DOHH2 (cell line): ENCODE measurements around the gene ZNF8.

Experiments used
- H3F3A ChIP-seq: fragments of 200-600 bp; sonication (generic), shearing (Covaris generic); 2 replicates; pipeline ENCODE4 v1.6.0; 2016; ENCODE audit warnings: antibody characterized with exemption, mild to moderate bottlenecking; ENCODE audit not compliant: control insufficient read depth, insufficient read depth
- H3K27ac ChIP-seq: fragments of 200-600 bp; sonication (generic); 2 replicates; pipeline ENCODE4 v1.5.1; 2014; ENCODE audit warnings: low read depth, mild to moderate bottlenecking, low read length, moderate library complexity
- H3K27me3 ChIP-seq: fragments of 200-600 bp; sonication (generic); 2 replicates; pipeline ENCODE4 v1.6.1; 2014; ENCODE audit warnings: mild to moderate bottlenecking, low read length, mixed read lengths; ENCODE audit not compliant: control insufficient read depth
- H3K36me3 ChIP-seq: fragments of 200-600 bp; sonication (generic); 2 replicates; pipeline ENCODE4 v1.6.1; 2014; ENCODE audit warnings: mild to moderate bottlenecking, low read length, moderate library complexity, mixed read lengths; ENCODE audit not compliant: control insufficient read depth
- H3K4me1 ChIP-seq: fragments of 200-600 bp; sonication (generic); 2 replicates; pipeline ENCODE4 v1.6.1; 2014; ENCODE audit warnings: mild to moderate bottlenecking, low read length, mixed read lengths; ENCODE audit not compliant: control insufficient read depth
- H3K4me2 ChIP-seq: fragments of 200-600 bp; sonication (generic); 2 replicates; pipeline ENCODE4 v1.6.0; 2014; ENCODE audit warnings: mild to moderate bottlenecking, low read length, moderate library complexity
- H3K4me3 ChIP-seq: fragments of 200-600 bp; sonication (generic); 2 replicates; pipeline ENCODE4 v1.5.1; 2014; ENCODE audit warnings: mild to moderate bottlenecking, low read length, mixed read lengths
- H3K79me2 ChIP-seq: fragments of 200-600 bp; sonication (generic); 2 replicates; pipeline ENCODE4 v1.6.1; 2014; ENCODE audit warnings: mild to moderate bottlenecking, low read length, mixed read lengths; ENCODE audit not compliant: control insufficient read depth
- H3K9me2 ChIP-seq: fragments of 200-600 bp; sonication (generic); replicated peaks from 2 replicates; pipeline ENCODE4 v1.6.1; 2014; ENCODE audit warnings: mild to moderate bottlenecking, low read length, mixed read lengths; ENCODE audit not compliant: control insufficient read depth
- H3K9me3 ChIP-seq: fragments of 200-600 bp; sonication (generic); 2 replicates; pipeline ENCODE4 v1.6.1; 2014; ENCODE audit warnings: antibody characterized with exemption, low read length, mixed read lengths; ENCODE audit not compliant: control insufficient read depth, insufficient read depth
- H4K20me1 ChIP-seq: fragments of 200-600 bp; sonication (generic); 2 replicates; pipeline ENCODE4 v1.6.0; 2014; ENCODE audit warnings: low read depth, mild to moderate bottlenecking, antibody characterized with exemption, low read length, moderate library complexity; ENCODE audit not compliant: control insufficient read depth, insufficient read depth
- EZH2phosphoT487 ChIP-seq: fragments of 200-600 bp; sonication (generic); IDR thresholded peaks from 2 replicates; pipeline ENCODE4 v1.6.1; 2017; ENCODE audit warnings: borderline replicate concordance, mild to moderate bottlenecking, antibody characterized with exemption, low read length, moderate library complexity, mixed read lengths
- TF ChIP-seq, protein P1 (sequence below): fragments of 200-600 bp; sonication (generic); IDR thresholded peaks from one replicate; pipeline ENCODE4 v1.5.1; 2014; ENCODE audit warnings: antibody characterized with exemption, mild to moderate bottlenecking, low read depth, low read length; ENCODE audit not compliant: poor library complexity, severe bottlenecking

ZNF8 gene

DNA sequence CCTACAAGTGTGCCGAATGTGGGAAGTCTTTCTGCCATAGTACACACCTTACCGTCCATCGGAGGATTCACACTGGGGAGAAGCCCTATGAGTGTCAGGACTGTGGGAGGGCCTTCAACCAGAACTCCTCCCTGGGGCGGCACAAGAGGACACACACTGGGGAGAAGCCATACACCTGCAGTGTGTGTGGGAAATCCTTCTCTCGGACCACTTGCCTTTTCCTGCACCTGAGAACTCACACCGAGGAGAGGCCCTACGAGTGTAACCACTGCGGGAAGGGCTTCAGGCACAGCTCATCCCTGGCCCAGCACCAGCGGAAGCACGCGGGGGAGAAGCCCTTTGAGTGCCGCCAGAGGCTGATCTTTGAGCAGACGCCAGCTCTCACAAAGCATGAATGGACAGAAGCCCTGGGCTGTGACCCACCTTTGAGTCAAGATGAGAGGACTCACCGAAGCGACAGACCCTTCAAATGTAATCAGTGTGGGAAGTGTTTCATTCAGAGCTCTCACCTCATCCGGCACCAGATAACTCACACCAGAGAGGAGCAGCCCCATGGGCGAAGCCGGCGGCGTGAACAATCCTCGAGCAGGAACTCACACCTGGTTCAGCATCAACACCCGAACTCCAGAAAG is 16.1 kb downstream of the ZNF8 start:
- Histone ChIP-seq H3K36me3 (peaks cover 68% of the 10 kb centered on the region), H3K27me3 (no peaks in the 10 kb centered on the region), H3K79me2 (no peaks in the 10 kb centered on the region), H3K4me2 (no peak overlapping the region), H3K4me3 (no peak overlapping the region), H3F3A (no peaks in the 10 kb centered on the region), H3K9me2 (no peaks in the 10 kb centered on the region), H3K4me1 (no peaks in the 10 kb centered on the region), H3K27ac (no peak overlapping the region), H4K20me1 (no peaks in the 10 kb centered on the region), H3K9me3 (peaks cover 34% of the 10 kb centered on the region; the same call in 1 of the 2 replicates)
- TF ChIP-seq, protein P1, sequence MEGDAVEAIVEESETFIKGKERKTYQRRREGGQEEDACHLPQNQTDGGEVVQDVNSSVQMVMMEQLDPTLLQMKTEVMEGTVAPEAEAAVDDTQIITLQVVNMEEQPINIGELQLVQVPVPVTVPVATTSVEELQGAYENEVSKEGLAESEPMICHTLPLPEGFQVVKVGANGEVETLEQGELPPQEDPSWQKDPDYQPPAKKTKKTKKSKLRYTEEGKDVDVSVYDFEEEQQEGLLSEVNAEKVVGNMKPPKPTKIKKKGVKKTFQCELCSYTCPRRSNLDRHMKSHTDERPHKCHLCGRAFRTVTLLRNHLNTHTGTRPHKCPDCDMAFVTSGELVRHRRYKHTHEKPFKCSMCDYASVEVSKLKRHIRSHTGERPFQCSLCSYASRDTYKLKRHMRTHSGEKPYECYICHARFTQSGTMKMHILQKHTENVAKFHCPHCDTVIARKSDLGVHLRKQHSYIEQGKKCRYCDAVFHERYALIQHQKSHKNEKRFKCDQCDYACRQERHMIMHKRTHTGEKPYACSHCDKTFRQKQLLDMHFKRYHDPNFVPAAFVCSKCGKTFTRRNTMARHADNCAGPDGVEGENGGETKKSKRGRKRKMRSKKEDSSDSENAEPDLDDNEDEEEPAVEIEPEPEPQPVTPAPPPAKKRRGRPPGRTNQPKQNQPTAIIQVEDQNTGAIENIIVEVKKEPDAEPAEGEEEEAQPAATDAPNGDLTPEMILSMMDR, result no peak
- no peak for TF ChIP-seq EZH2phosphoT487

DNA sequence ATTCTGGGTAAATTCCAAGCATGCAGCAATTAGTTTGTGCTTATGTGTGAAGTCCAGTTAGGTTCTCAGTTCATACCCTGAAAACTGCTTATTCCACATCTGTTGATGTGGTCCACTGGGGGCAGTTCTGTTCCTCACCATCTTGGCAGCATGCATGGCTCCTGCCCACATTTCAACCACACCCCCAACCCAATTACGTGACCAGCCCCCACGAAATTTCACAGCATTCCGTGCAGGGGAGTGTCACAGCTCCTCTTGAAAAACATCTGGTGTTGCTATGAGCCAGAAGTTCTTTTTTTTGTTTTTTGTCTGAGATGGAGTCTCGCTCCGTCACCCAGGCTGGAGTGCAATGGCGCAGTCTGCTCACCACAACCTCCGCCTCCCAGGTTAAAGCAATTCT is 17.3 kb downstream of the ZNF8 start:
- no peaks in the 10 kb centered on the region for H3K4me1 ChIP-seq
- TF ChIP-seq EZH2phosphoT487, result no peak
- TF ChIP-seq, protein P1, result no peak
- H3K4me2 ChIP-seq, result no peak overlapping the region
- no peaks in the 10 kb centered on the region for H3K9me2 ChIP-seq
- H3K9me3 ChIP-seq, result peaks cover 38% of the 10 kb centered on the region; the same call in 1 of the 2 replicates
- no peaks in the 10 kb centered on the region for H3F3A ChIP-seq
- no peak overlapping the region for H3K4me3 ChIP-seq
- no peaks in the 10 kb centered on the region for H3K27me3 ChIP-seq
- H3K79me2 ChIP-seq, result no peaks in the 10 kb centered on the region
- peaks cover 76% of the 10 kb centered on the region for H3K36me3 ChIP-seq
- no peak overlapping the region for H3K27ac ChIP-seq
- no peaks in the 10 kb centered on the region for H4K20me1 ChIP-seq

DNA sequence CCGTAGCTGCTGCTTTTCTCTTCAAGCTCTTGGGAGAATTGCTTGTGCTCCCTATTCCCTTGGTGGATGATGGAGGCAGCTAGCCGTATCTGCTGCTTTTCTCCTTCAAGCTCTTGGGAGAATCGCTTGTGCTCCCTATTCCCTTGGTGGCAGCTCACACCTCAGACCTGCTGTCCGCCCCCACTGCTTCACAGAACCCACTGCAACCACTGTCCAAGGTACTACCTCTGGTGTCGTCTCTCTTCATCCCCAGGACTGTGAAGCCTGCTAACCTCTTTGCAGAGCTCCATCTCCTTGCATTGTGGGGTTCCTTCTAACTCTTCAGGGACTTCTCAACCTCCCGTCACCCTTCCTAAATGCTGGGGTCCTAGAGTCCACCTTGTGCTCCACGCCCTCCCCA is 21.9 kb downstream of the ZNF8 start:
- peaks cover 7% of the 10 kb centered on the region for H3K4me1 ChIP-seq
- H3K4me3 ChIP-seq, result no peak overlapping the region
- H3K36me3 ChIP-seq, result peaks cover 46% of the 10 kb centered on the region
- H3K27me3 ChIP-seq, result no peaks in the 10 kb centered on the region
- no peak overlapping the region for H3K27ac ChIP-seq
- H3F3A ChIP-seq, result no peaks in the 10 kb centered on the region
- peaks cover 4% of the 10 kb centered on the region for H3K79me2 ChIP-seq
- H3K4me2 ChIP-seq, result no peak overlapping the region
- H4K20me1 ChIP-seq, result no peaks in the 10 kb centered on the region
- H3K9me3 ChIP-seq, result peaks cover 15% of the 10 kb centered on the region; the same call in 1 of the 2 replicates
- TF ChIP-seq EZH2phosphoT487, result no peak
- TF ChIP-seq, protein P1, result no peak
- no peaks in the 10 kb centered on the region for H3K9me2 ChIP-seq
